HEK293T (cell line): Measurements from ENCODE around the gene AMER1.

ENCODE experiments used
- FOXA1 ChIP-seq: fragments of 450-650 bp; IDR thresholded peaks from 2 replicates; pipeline ENCODE4 v1.6.1; 2016; ENCODE audit warnings: mild to moderate bottlenecking
- FOXK2 ChIP-seq: fragments of 450-650 bp; IDR thresholded peaks from 2 replicates; pipeline ENCODE4 v1.6.1; 2016; ENCODE audit warnings: mild to moderate bottlenecking
- LEF1 ChIP-seq: fragments of 450-650 bp; IDR thresholded peaks from 2 replicates; pipeline ENCODE4 v1.6.1; 2017; ENCODE audit warnings: mild to moderate bottlenecking, borderline replicate concordance
- PKNOX1 ChIP-seq: fragments of 450-650 bp; IDR thresholded peaks from 2 replicates; pipeline ENCODE4 v1.6.1; 2016
- SP1 ChIP-seq: fragments of 450-650 bp; IDR thresholded peaks from 2 replicates; pipeline ENCODE4 v1.6.1; 2017
- TARDBP ChIP-seq: fragments of 450-650 bp; IDR thresholded peaks from 2 replicates; pipeline ENCODE4 v1.6.1; 2016
- ZNF384 ChIP-seq: fragments of 450-650 bp; IDR thresholded peaks from 2 replicates; pipeline ENCODE4 v1.6.1; 2016

DNA sequence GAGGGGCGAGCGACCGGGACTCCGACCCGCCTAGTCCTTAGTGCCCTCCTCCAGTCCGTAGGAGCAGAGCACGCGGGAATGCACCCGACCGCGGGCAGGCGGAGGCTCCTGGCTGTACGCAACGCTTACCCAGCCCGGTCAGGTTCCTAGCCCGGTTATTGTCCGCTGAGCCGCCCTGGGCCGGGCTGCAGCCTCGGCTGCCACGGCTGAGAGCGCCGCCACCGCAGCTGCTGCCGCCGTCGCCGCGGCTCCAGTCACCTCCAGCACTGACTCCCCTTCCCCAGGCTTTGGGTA, at the start of gene AMER1:
- TF ChIP-seq LEF1 (no peak), TARDBP (no peak), FOXK2 (no peak), SP1 (no peak), PKNOX1 (no peak), ZNF384 (no peak), FOXA1 (no peak)
